ENCODE data around the gene RABGGTA.

The RABGGTA gene

GRCh38 chr14:24279301-24280186 is 8.1 kb upstream of the RABGGTA start:
- DNase-seq = peak in 1 of 3 experiments; percentile 21

GRCh38 chr14:24278424-24278823 is 7.0 kb upstream of the RABGGTA start:
- no peak for DNase-seq

DNA sequence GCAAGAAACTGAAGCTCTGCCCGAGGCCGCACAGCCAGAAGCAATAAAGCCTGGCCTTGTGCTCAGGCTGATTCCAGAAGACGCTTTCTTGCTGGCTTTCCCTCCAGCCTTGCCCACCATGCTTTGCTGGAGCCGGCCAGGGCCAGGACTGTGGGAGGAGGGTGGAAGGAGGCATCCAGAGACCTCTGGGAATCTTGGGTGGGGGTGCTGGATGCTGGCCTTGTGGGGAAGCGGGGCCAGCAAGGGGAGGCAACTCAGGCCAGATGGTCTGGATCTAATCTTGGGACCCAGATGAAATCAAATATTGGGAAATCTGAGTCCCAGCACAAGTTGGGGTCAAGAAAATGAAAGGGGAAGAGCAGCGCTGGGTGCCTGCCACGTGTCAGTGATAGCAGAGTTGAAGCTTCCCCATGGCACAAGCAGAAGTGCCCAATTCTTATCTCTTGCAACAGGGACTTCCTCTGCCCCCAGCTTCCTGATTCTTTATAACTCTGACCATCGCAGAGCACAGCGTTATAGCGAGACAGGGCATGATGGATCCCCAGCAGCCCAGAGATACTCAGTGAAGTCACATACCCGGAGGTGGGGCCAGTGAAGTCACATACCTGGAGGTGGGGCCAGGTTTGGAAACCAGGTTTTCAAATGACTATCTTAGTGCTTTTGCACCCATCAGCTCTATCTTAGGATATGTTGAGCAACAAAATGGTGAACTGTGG is 6.4 kb upstream of the RABGGTA start:
- no peak for DNase-seq

DNA sequence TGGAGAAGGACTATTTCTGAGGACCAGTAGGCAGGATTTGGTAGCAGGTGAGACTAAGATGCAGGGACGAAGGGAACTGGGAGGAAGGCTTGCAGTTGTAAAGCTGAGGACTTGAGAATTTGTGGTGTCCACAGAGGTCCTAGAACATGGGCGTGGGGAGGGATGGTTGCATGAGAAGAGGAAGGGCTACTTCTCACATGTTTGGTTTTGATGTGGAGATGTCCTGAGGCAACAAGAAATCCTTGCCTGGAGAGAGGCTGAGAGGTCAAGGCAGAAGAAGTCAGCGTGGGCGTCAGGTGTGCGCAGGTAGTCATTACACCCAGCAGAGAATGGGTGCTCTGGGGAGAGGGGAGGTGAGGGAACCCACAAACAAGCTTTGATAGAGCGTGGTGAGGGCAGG is 5.7 kb upstream of the RABGGTA start:
- no peak for DNase-seq

DNA sequence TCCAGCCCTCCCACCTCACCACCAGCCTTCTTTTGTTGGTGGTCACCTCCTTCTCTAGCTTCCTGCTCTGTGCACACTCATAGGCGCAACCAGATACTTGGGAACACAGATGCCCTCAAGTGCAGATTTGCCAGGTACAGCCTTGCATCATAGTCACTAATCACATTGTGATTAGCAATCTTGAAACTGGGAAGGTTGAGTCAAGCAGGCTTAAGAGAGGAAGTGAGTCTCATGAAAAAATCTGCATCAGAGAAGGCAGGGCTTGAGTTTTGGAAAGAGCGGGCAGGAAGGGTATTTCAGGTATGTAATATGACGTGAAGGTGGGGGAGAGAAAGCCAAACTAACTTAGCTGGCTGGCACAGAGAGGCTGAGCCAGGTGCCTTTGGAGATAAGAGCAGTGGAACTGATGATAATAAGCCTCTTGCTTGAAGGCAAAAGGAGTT is 2.7 kb upstream of the RABGGTA start:
- no peak for DNase-seq

DNA sequence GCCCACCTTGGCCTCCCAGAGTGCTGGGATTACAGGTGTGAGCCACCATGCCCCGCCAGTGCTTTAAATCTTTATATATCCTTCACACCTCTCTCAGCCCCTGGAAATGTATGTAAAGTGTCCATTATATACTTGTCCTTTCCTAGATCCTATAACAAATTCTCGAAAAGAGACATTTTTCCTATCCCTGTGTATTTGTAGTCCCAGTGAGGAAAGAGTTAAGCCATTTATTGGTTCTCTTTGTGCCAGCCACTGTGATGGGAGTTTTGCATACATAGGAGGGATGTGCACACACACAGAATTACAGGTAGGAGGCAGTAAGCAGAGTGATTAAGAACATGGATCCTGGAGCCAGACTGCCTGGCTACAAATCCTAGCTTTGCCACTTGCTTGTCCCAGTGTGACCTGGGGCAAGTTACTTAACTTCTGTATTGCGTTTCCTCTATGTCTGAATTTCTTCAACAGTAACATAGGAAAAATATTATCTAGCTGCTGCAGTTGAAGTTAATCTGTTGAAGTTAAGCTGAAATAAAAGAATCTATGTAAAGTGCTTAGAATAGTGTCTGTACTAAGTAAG is 2.1 kb upstream of the RABGGTA start:
- DNase-seq = no peak

DNA sequence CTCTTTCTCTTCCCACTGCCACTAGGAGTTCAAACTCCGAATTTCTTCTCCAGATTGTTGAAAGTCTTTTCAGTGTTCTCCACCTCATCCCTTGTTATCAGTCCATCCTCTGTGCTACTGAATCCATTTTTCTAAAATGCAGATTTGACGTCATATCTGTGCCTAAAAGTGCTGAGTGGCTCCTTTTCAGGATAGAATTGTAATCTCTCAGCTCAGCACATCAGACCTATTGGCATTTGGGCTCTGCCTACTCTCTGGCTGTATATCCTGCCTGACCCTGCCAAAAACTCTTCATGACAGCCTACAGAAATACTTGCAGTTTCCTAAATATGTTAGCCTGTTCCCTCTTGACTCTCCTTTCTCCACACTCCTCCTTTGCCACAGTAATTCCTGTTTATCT is 1.1 kb upstream of the RABGGTA start:
- DNase-seq = no peak

DNA sequence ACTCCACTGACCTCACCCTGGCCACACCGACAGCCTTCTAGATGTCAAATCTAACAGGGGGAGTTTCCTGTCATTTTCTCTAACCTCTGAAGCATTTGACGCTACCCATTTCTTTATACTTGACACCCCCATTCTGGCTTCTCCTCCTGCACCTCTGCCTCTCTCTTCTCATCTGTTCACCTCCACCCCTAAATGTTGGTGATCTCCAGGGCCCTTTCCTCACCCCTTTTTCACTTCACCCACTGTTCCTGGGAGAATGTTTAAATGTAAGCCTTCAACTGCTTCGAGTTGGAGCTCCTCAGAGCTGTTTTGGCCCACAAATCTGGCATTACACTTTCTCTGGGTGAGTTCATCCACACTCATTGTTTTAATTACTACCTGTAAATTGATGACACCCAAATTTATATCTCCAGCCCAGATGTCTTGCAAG is 452 bp upstream of the RABGGTA start:
- no peak for DNase-seq

GRCh38 chr14:24270537-24271133 is 762 bp downstream of the RABGGTA start:
- DNase-seq = no peak

DNA sequence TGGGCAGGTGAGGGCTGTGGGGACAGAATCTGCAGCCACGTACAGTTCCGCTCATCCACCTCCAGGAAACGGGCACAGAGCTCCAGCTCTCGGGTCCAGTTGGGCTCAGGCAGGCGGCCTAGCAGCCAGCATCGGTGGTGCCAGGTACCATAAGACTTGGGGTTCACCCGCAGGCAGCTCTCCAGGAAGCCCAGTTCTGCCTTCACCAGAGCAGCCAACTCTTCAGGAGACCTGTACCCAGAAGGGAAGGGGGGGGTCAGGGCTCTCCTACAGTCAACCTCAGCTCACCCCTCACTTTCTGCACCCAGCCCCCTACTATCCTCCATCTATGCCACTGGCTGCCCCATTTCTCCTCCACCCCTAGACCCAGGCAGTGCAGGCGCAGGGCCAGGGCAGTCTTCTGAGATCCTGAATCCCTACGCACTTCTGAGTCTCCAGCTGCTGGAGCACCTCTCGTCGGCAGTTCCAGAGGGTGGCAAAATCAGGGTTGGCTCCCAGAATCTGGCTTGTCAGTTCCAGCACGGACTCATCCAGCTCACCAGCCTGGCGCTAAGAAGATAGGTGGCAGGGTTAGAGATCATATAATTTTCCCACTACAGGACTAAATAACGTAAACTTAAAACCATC is 1.4 kb downstream of the RABGGTA start:
- DNase-seq = no peak

- no peak for DNase-seq
Measured at GRCh38 chr14:24269368-24269767, 2.0 kb downstream of the RABGGTA start.

- DNase-seq = no peak
Measured at GRCh38 chr14:24268225-24268624, 3.2 kb downstream of the RABGGTA start.

DNA sequence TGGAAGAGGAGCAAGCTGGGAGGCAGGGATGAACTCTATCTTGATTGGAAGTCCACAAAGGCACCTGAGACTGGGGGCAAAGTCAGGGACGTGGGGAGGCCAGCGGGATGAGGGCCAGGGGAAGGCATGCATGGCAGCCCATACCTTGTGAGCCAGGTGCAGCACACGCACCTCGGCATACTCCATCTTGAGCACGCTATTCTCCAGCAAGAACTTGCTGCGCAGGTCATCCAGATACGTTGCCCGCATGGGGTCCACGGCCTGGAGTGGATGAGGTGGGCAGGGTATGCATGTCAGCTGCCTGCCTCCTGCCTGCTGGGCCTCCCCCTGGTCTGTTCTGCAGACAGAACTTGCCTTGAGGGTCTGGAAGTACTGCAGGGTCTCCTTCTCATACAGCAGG is 3.9 kb downstream of the RABGGTA start:
- DNase-seq = no peak

GRCh38 chr14:24266344-24267244 is 4.8 kb downstream of the RABGGTA start:
- DNase-seq = no peak

DNA sequence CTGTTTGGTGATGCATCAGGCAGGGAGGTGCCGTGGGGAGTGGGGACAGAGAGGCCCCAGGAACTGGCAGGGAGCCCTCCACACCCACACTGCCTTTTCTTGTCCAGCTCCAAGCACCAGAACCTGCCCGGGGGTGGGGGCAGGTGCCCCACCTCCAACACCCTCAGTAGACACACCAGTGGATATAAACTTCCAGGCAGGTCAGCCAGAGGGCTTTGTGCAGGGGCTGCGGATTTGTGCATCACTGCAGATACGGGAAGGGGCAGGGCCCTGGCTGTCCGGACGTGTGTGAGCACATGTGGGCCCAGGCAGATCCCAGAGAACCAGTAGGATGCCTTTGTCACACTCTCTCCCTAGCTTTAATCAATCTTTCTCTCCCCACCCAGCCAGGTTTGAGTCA is 7.1 kb downstream of the RABGGTA start:
- DNase-seq = no peak

DNA sequence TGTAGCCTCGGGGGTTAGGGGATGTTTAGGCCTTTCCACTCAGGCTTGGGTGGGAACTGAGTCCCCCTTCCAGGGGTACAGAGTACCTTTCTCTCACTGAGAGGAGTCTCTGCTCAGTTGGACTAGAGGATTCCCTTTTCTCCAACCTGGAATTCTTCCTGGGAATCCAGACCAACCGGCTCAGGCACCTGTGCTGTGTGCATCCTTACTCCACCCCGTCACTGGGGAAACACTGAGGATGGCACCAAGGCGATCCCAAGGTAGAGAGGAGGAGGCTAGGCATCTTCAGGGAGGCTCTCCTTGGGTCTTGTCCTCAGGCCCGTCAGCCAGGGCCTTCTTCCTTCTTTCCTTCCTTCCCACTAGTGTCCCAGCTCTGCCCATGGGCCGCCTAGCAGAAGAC is 7.5 kb downstream of the RABGGTA start:
- DNase-seq = no peak

DNA sequence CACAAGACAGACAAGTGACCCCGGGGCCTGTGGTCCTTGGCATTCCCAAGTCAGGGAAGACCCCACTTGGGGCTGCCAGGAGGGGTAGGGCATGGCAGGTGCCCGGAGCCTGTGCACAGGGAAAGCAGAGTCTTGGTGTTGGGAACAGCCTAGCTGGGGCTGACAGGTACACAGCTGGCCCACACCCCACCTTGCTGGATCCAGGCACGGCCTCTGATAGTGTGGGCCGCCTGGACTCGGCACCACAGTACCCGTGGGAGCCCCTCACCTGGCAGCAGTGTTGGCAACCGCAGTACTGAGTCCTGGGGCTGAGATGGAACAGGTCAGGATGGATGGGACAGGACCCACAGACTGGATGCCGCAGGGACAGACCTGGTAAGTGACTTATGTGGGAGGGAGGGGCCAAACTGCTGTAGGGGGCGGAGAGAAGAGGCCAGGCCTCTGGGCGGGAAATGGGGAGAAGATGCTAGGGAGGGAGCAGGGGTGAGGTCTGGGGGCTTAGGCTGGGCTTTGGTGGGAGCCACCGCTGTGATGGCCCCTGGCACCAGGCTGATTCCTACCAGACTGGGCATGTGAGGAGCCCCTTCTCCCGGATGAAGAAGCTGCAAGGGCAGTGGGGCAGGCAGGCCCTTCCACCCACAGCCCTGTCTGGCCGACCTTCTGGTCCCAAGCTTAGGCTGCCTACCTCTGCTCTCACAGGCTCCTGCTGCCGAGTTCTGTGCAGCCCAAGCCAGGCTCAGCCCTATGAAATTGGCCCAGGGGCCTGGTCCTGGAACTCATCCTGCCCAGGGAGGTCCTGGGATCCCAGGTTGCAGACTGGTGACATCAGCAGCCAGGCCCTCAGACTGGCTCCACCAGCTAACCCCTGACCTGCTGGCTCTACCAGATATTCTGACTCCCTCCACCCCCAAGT is 8.3 kb downstream of the RABGGTA start, which contains the start of gene TGM1:
TSS of gene TGM1 (minus strand) at position 357 of the 913 bp plus-strand sequence. CDS start 825 bp downstream, outside the sequence.
- no peak for DNase-seq

- DNase-seq = no peak
Measured at GRCh38 chr14:24261969-24262327, 9.4 kb downstream of the RABGGTA start.

GRCh38 chr14:24261256-24261968 is 10.0 kb downstream of the RABGGTA start:
- no peak for DNase-seq

DNA sequence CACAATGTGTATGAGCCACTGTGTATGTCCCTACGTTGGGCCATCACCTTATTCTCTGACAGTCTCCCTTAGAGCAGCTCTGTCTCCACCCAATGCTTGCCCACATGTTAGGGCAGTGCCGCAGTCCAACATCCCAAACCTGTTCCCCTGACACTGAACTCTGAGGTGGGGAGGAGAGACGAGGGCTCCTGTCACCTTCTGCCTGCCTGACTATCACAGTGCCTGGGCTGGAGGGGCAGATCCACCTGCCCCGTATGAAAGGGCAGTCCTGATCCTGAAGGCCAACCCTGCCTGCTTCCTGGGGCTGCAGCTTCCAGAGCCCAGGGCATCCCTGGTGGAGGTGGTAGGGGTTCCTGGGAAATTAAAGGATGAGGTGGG is 10.6 kb downstream of the RABGGTA start:
- DNase-seq = no peak

Measured in NCI-H1417 (cell line).